ENCODE data around the gene TMEM182. TPM values are rescaled to one million over a fixed set of nuclear protein-coding genes. Genes with fewer than 3 reads are reported as not detected.

The TMEM182 gene
- total RNA-seq, 1 donor from 2014 or later, result 2.2 TPM

- no peak for DNase-seq (ENCODE audit: extremely low spot score in 2 of 2)
- Histone ChIP-seq H3K9me3 (no peaks in the 10 kb centered on the region), H3K36me3 (no peaks in the 10 kb centered on the region), H3K4me1 (no peaks in the 10 kb centered on the region), H3K4me3 (no peak overlapping the region), H3K27ac (no peak overlapping the region), H3K27me3 (no peaks in the 10 kb centered on the region)
- TF ChIP-seq POLR2A (IDR thresholded peaks at IDR 0.05) (no peak), POLR2AphosphoS5 (IDR thresholded peaks at IDR 0.05; ENCODE audit: insufficient read depth in 1 of 2, low read depth in 1 of 2) (no peak), CTCF (IDR thresholded peaks at IDR 0.05) (no peak)
- intact Hi-C loops (cut with DNase I), result no loop called here
Measured at GRCh38 chr2:102789349-102790090, 27.7 kb downstream of the TMEM182 start.

GRCh38 chr2:102790091-102790455 lies 28.2 kb downstream of the TMEM182 start:
- DNase-seq (ENCODE audit: extremely low spot score in 2 of 2), result no peak
- no peaks in the 10 kb centered on the region for H3K9me3 ChIP-seq
- H3K36me3 ChIP-seq, result no peaks in the 10 kb centered on the region
- H3K4me3 ChIP-seq, result no peak overlapping the region
- H3K4me1 ChIP-seq, result no peaks in the 10 kb centered on the region
- intact Hi-C loops (cut with DNase I), result no loop called here
- no peak overlapping the region for H3K27ac ChIP-seq
- H3K27me3 ChIP-seq, result no peaks in the 10 kb centered on the region
- no peak for TF ChIP-seq POLR2A (IDR thresholded peaks at IDR 0.05)
- TF ChIP-seq CTCF (IDR thresholded peaks at IDR 0.05), result no peak
- no peak for TF ChIP-seq POLR2AphosphoS5 (IDR thresholded peaks at IDR 0.05; ENCODE audit: insufficient read depth in 1 of 2, low read depth in 1 of 2)

GRCh38 chr2:102792568-102793208 lies 30.9 kb downstream of the TMEM182 start:
- no peaks in the 10 kb centered on the region for H3K27me3 ChIP-seq
- no peak for TF ChIP-seq POLR2A (IDR thresholded peaks at IDR 0.05)
- no peak for TF ChIP-seq POLR2AphosphoS5 (IDR thresholded peaks at IDR 0.05; ENCODE audit: insufficient read depth in 1 of 2, low read depth in 1 of 2)
- no peak for TF ChIP-seq CTCF (IDR thresholded peaks at IDR 0.05)
- DNase-seq (ENCODE audit: extremely low spot score in 2 of 2), result no peak
- H3K36me3 ChIP-seq, result no peaks in the 10 kb centered on the region
- H3K9me3 ChIP-seq, result no peaks in the 10 kb centered on the region
- H3K4me1 ChIP-seq, result no peaks in the 10 kb centered on the region
- intact Hi-C loops (cut with DNase I), result no loop called here
- H3K4me3 ChIP-seq, result no peak overlapping the region
- no peak overlapping the region for H3K27ac ChIP-seq

GRCh38 chr2:102795641-102796040 lies 33.8 kb downstream of the TMEM182 start:
- Histone ChIP-seq H3K27ac (no peak overlapping the region), H3K4me3 (no peak overlapping the region), H3K9me3 (peaks cover 4% of the 10 kb centered on the region), H3K4me1 (no peaks in the 10 kb centered on the region), H3K27me3 (no peaks in the 10 kb centered on the region), H3K36me3 (no peaks in the 10 kb centered on the region)
- intact Hi-C loops (cut with DNase I), result no loop called here
- TF ChIP-seq CTCF (IDR thresholded peaks at IDR 0.05) (no peak), POLR2AphosphoS5 (IDR thresholded peaks at IDR 0.05; ENCODE audit: insufficient read depth in 1 of 2, low read depth in 1 of 2) (no peak)
- DNase-seq (ENCODE audit: extremely low spot score in 2 of 2), result no peak

GRCh38 chr2:102796337-102796736 lies 34.5 kb downstream of the TMEM182 start:
- no peaks in the 10 kb centered on the region for H3K36me3 ChIP-seq
- peaks cover 10% of the 10 kb centered on the region for H3K9me3 ChIP-seq
- H3K27me3 ChIP-seq, result no peaks in the 10 kb centered on the region
- intact Hi-C loops (cut with DNase I), result no loop called here
- no peak overlapping the region for H3K27ac ChIP-seq
- DNase-seq (ENCODE audit: extremely low spot score in 2 of 2), result no peak
- H3K4me1 ChIP-seq, result no peaks in the 10 kb centered on the region
- H3K4me3 ChIP-seq, result no peak overlapping the region
- TF ChIP-seq POLR2A (IDR thresholded peaks at IDR 0.05) (no peak), CTCF (IDR thresholded peaks at IDR 0.05) (no peak), POLR2AphosphoS5 (IDR thresholded peaks at IDR 0.05; ENCODE audit: insufficient read depth in 1 of 2, low read depth in 1 of 2) (no peak)
